ENCODE data around the gene ZFP36L1. TPM values are rescaled to one million over a fixed set of nuclear protein-coding genes. Genes with fewer than 3 reads are reported as not detected.

ZFP36L1 gene
- total and polyA plus RNA-seq, 2 of the 13 experiments (the other 11 are each of a cell fraction or from before 2014, with no cell fraction given): 7.4 to 10.2 TPM

- no peak for TF ChIP-seq DZIP1 (CRISPR knock-in tag; IDR thresholded peaks at IDR 0.05)
- peak; percentile 84; the same call in 1 of the 2 replicates for TF ChIP-seq ZNF709 (CRISPR knock-in tag; IDR thresholded peaks at IDR 0.05)
- TF ChIP-seq CREM (IDR thresholded peaks at IDR 0.05): no peak
- no peak for TF ChIP-seq CREM (CRISPR knock-in tag; IDR thresholded peaks at IDR 0.05)
- TF ChIP-seq, protein P1, sequence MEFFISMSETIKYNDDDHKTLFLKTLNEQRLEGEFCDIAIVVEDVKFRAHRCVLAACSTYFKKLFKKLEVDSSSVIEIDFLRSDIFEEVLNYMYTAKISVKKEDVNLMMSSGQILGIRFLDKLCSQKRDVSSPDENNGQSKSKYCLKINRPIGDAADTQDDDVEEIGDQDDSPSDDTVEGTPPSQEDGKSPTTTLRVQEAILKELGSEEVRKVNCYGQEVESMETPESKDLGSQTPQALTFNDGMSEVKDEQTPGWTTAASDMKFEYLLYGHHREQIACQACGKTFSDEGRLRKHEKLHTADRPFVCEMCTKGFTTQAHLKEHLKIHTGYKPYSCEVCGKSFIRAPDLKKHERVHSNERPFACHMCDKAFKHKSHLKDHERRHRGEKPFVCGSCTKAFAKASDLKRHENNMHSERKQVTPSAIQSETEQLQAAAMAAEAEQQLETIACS (CRISPR knock-in tag; IDR thresholded peaks at IDR 0.05): 0 out of 2 replicates have a peak, but pooled peaks have one; percentile 38
- no peak for TF ChIP-seq SOX6 (IDR thresholded peaks at IDR 0.05)
- TF ChIP-seq SOX6 (CRISPR knock-in tag; IDR thresholded peaks at IDR 0.05): peak; percentile 30; the same call in 1 of the 2 replicates
- TF ChIP-seq CBX1 (IDR thresholded peaks at IDR 0.05; ENCODE audit: low read depth): peak; percentile 44
- TF ChIP-seq HIC2 (CRISPR knock-in tag; IDR thresholded peaks at IDR 0.05; ENCODE audit: low read depth): no peak
- TF ChIP-seq, protein P2, sequence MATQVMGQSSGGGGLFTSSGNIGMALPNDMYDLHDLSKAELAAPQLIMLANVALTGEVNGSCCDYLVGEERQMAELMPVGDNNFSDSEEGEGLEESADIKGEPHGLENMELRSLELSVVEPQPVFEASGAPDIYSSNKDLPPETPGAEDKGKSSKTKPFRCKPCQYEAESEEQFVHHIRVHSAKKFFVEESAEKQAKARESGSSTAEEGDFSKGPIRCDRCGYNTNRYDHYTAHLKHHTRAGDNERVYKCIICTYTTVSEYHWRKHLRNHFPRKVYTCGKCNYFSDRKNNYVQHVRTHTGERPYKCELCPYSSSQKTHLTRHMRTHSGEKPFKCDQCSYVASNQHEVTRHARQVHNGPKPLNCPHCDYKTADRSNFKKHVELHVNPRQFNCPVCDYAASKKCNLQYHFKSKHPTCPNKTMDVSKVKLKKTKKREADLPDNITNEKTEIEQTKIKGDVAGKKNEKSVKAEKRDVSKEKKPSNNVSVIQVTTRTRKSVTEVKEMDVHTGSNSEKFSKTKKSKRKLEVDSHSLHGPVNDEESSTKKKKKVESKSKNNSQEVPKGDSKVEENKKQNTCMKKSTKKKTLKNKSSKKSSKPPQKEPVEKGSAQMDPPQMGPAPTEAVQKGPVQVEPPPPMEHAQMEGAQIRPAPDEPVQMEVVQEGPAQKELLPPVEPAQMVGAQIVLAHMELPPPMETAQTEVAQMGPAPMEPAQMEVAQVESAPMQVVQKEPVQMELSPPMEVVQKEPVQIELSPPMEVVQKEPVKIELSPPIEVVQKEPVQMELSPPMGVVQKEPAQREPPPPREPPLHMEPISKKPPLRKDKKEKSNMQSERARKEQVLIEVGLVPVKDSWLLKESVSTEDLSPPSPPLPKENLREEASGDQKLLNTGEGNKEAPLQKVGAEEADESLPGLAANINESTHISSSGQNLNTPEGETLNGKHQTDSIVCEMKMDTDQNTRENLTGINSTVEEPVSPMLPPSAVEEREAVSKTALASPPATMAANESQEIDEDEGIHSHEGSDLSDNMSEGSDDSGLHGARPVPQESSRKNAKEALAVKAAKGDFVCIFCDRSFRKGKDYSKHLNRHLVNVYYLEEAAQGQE (IDR thresholded peaks at IDR 0.05; ENCODE audit: borderline replicate concordance in 1 of 2, low read depth in 1 of 2, low read length in 2 of 2): no peak
- peak; percentile 84 for TF ChIP-seq CTCF (CRISPR knock-in tag; IDR thresholded peaks at IDR 0.05)
- 0 out of 2 replicates have a peak, but pooled peaks have one; percentile 76 for TF ChIP-seq ZNF841 (CRISPR knock-in tag; IDR thresholded peaks at IDR 0.05; ENCODE audit: borderline replicate concordance)
- no peak for TF ChIP-seq ZNF737 (CRISPR knock-in tag; IDR thresholded peaks at IDR 0.05; ENCODE audit: borderline replicate concordance)
- no peak for TF ChIP-seq FOSL1 (CRISPR knock-in tag; IDR thresholded peaks at IDR 0.05; ENCODE audit: borderline replicate concordance)
- TF ChIP-seq ZMYM2 (CRISPR knock-in tag; IDR thresholded peaks at IDR 0.05): no peak
- TF ChIP-seq FOXP1 (IDR thresholded peaks at IDR 0.05): no peak
- TF ChIP-seq FOXP1 (CRISPR knock-in tag; IDR thresholded peaks at IDR 0.05): peak; percentile 32; the same call in 1 of the 2 replicates
These were observed 2.9 kb upstream of the ZFP36L1 start (continued) for GRCh38 chr14:68795597-68796417.

Data from HepG2 (cell line).